HG03571 (cell line): ENCODE data around the gene NRXN2.

Source experiments
- ATAC-seq: cut with Tn5 transposase; IDR thresholded peaks from one replicate; pipeline ENCODE4 v1.9.1; 2021; ENCODE audit not compliant: unreplicated experiment

NRXN2 gene

DNA sequence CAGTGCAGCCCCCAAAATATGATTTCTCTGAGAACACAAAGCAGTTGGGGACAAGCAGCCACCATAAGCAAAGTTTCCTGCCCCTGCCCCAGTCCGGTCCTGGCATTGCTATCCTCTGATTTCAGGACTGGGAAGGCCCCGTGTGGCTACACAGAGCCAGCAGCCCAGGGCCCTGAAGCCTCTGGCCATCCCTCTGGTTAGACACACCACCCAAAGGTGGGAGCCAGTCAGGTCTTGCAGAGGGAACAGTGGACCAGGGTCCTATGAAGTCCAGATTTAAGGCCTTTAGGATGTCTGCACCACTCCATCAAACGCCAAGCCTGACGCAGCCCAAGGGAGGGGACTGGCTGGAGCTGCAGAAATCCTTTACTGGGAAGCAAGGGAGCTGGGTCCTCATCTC, 68.6 kb downstream of the NRXN2 start:
- ATAC-seq: no peak

DNA sequence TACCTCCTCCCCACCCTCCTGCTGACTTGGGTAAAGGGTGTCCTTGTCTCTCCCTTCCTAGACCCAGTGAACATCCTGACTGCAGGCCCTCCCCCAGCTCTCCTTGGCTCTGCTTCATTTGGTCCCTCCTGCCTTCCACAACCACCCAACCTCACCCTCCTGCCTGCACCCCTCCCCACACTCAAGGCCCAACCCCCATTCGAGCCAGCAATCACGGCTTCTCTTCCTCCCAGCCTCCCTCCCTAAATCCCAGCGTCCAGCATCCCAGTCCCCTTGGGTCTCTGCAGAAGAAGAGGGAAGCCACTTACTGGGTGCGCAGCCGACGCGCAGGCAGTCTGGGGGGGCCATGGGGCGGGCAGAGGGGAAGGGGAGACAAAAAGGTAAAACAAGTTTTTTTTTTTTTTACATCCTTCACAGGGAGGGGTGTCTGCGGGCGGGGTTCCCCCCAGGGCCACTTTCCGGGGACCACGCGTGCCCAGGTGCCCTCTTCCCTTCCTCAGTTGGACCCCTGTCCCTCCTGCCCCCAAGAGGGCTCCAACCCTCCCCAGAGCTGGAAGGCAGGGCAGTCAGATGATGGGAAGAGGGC, 69.5 kb downstream of the NRXN2 start:
- no peak for ATAC-seq

DNA sequence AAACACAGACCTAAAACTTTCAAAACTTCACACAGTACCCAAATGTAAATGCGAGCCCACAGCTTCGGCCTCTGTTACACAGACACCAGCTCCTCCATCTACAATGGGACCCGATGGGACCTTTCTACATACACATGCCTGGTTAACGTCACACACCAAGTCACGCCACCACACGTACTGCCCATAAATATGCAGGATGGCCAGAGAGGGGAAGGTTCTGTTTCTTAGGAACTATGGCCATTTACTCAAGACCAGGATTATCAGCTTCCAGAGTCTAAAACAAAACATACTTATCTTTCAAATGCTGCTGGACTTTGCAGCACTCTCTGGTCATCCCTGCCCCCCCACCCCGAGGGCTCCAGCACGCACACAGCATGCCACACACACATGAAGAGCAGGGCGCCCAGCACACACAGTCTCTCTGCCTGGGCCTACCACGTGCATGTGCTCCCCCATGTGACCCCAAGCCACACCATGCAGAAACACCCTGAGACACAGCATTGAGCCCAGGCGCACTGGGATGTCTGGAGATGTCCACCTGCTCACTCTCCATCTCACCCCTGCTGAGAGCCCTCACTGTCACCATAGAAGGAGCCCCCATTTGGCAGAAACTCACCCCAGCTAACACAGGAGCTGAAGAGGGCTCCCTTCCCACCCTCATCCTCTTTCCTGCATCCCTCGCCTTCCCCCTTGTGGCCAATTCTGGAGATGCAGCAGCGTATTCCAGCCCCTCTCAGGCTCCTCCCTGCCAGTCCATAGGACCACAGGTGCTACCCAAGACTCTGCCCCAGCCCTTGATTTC, 70.2 kb downstream of the NRXN2 start:
- no peak for ATAC-seq

DNA sequence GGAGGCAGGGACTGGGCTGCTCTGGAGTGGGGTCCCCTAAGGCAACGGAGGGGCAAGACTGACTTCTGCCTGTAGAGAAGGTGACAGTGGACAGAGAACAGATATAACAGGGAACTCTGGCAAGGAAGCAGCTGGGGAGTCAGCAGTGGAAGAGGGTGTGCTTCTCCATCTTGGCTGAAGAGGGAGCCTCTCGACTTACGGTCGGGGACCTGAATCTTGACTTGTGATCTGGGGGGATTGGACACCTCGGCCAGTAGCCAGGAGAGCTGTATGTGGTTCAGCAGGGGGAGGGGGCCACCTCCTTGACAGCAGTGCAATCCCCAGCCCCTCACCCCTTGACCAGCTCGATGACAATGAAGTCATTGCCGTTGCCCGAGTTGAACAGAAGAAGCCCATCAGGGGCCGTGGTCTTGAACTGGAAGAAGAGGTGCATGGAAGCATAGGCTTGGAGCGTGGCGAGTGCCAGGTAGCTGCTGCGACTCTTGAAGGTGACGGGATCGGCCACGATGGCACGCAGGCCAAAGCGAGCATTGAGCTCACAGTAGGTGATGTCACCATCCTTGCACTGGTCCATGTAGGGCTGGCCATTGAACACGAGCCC, 72.0 kb downstream of the NRXN2 start:
- no peak for ATAC-seq

DNA sequence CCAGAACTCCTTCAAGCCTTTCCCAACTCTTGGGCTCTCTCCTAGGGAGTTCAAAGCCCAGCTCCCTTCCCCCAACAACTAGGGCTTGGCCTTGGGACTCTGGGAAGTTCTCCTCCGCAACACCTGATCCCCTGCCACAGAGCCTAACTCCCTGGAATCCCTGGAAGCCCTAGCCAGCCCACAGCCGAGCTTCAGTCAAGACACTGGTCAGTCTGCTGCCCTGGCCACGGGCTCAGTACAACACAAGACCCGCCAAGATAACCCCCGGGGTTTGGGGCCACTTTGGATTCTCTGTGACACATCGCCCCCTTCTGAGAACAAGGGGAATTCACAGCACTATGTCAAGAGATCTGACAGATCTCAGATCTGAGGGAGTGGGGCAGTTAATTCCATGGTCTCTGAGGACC, 73.7 kb downstream of the NRXN2 start:
- no peak for ATAC-seq

DNA sequence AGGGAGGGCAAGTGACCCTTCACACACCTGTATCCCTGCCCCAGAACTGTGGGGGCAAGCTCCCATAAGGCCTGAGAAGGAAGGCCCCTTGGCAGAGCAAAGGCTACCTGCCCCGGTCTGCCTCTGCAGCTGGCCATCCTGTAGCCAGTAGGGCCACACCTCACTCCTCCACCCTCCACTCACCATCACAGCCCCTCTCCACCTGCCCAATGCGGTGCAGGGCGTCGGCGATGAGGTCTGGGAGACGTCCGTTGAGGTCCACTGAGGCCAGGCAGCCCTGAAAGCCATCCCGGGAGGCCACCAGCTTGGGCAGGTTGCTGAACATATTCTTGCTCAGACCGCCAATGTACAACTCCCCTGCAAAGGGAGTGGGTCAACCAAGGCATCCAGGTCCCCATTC, 74.4 kb downstream of the NRXN2 start:
- no peak for ATAC-seq

DNA sequence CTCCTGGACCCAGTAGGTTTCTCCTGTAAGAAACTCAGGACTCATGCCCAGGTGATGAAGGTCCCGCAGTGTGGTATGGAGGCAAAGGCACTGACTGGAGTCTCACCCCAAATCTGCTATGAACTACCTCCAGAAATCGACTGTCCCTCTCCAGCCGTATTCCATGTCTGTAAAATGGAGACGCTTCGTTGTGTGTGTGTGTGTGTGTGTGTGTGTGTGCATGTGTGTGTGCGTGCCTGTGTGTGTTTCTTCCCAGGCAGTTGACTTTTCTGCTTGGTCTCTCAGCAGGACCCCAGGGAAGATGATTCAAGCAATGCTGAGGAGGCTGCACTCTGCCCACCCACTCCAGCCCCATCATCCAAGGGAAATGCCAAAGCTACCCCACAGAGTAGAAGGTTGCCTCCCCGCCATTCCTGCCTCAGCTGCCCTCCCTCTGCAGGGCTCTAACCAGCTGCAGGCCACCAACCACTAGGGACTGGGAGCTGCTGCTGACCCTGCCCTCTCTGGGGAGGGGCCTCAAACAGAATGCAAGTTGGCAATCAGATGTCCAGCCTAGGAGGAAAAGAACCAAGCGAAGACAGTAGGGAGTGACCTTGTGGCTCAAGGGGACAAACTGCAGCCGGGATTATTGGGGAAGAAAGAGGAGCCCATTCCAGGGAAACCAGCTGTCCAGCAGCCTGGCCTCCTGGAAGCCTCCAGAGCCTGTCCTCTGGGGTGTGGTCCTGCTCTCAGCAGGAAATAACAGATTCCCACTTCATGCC, 75.8 kb downstream of the NRXN2 start:
- no peak for ATAC-seq

DNA sequence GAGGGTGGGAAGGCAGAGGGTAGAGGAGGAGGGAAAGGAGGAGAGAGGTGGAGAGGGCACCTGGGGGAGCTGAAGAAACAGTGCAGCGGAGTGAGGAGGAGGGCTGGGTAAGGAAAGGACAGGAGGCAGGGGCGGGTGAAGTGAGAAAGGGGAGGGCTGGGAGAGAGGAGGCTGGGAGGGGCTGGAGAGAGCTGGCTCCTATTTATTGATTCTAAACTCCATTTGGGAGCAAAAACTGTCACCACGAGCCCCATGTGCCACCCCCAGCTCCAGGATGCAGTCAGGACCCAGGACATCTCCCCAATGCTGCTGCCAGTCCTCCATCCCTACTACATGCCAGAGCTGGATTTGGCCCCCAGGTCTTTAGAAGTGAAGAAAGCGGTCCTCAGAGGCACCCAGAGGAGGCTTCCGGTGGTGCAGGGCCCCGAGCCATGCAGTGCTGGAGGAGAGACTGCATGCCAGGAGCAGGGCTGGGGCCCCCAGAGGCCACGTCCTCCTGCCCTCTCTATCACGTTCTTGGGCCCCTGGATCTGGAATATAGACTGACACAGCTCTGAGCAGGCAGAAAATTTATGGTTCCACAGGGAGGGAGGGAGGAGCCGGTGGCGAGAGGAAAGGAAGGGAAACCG, 78.2 kb downstream of the NRXN2 start:
- no peak for ATAC-seq

DNA sequence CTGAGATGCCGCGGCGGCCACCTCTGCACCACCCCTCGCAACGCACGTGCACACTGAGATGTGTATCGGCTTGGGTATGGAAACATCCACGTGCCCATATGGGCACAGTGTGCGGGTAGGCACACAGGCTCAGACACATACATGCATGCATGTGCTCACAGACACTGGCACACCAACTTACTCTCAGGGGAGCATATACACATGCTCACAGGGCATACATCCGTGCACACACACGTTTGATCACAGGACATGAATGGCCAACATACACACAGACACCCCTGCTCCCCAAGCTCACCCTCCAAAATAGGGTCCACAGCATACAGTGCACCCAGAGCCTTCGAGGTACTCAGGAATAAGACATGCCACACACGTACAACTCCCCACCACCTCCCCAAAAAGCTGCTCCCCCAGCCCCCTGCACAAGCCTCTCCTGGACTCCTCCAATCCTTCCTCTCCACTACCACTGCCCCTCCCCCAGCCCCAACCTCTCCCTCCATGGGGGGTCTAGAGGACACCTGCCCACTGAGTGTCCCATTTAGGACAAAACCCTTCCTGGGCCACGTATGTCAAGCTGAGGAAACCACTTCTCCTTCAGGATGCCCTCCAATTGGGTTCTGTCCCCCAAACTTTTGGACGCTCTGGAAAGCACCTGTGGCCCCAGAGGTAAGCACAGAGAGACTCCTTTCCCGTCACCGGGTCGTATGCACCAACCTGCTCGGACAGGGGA, 78.9 kb downstream of the NRXN2 start:
- ATAC-seq: no peak

DNA sequence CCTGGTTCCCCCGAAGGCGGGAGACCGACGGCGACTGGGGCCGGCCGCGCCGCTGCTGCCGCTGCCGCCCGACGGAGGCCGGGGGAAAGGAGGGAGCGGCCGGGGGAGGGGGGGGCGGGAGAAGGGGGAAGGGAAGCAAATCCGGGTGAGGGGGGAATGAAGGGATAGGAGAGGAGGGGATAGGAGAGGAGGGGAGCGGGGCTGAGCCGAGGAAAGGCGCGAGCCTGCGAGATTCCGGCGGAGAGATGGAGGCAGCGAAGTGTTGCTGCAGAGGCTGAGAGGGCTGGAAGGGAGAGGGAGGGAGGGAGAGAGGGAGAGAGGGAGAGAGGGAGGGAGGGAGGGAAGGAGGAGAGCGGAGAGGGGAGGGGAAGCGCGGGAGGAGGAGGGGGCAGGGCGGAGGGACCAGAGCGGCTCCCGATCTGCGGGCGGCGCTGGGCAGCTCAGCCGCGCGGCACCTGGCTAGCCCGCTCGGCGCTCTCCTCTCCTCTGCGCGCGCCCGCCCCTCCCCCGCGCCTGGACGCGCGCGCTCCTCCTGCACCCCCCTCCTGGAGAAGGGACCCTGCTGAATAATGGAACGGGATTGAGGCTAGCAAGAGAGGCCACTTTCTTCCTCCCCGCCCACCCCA, 79.6 kb downstream of the NRXN2 start:
- no peak for ATAC-seq

DNA sequence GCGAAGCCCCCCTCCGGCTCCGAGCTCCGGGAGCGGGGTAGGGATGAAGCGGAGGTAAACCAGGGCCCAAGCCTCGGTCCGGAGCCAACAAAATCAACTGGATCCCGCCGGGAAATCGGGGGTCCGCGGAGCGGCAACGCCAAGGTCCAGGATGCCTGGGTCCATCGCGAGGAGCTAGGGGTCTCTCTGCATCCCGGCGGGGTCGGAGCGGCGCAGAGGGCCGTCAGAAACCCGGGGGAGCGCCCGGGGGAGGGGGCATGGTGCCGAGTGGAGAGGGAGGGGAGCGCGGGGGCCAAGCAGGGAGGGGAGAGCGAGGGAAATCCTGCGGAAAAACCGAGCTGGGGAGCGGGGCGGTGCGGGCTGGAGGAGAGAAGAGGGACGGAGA, 80.1 kb downstream of the NRXN2 start:
- no peak for ATAC-seq

DNA sequence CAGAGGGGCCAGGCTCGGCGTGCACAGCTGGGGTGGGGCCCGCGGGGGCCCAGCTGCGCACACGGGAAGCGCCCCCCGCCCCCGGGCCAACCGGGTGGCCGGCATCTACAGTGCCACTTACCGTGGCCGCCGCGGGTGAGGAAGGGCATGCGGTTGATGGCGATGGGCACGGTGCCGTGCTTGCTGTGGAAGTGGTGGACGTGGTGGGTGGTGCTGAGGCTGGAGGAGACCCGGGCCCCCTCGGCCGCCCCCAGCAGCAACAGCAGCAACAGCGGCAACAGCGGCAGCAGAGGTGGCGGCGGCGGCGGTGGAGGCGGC, 80.6 kb downstream of the NRXN2 start:
- ATAC-seq: no peak

DNA sequence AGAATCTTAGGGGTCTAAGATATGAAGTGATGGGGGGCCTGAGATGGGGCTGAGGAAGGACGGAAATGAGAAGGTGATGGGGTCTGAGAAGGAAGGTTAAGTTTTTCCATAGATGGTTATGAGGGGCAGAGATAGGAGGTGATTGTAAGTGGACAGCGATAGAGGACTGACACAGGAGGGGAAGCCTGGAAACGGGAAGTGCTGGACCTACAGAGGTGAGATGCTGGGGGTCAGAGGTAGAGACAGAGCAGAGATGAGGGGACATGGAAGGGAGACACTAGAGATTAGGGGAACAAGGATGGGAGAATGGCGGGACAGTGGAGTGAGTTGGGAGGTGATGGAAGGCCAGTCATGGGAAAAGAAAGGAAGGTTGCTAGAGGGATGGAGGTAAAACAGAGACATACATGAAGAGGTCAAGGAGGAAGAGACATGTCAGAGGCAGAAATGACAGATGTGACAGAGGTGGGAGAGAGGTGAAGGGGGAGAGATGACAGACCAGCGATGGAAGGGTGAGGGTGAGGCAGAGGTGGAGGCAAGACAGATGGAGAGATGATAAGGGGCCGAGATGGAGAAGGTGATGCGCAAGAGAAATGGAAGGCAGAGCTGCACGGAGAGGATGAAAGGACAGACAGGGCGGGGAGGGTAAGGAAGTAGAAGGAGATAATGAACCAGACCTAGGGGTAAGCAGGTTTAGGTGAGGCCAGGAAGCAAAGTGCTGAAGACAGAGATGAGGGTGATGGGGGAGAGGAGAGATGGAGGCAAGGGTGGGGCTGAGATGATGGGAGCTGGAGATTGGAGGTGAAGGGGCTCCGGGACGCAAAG, 81.2 kb downstream of the NRXN2 start:
- no peak for ATAC-seq

DNA sequence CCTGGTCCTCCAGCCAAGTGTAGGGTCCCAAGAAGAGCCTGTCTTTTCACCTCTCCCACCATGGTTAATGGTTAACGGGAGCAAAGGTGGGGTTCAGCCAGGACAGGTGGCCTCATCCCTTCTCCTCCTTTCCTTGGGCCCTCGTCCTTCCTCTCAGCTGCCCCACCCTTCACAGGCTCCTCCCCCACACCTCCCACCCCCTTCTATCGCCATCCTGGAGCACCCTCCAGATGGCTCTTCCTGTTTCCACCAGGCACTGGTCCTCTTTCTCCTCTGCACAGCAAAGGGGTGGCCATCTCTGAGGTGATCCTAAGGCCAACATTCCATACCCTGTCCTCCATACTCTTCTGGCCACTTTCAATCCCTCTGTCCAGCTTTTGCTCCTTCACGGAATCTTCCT, 83.1 kb downstream of the NRXN2 start:
- no peak for ATAC-seq

DNA sequence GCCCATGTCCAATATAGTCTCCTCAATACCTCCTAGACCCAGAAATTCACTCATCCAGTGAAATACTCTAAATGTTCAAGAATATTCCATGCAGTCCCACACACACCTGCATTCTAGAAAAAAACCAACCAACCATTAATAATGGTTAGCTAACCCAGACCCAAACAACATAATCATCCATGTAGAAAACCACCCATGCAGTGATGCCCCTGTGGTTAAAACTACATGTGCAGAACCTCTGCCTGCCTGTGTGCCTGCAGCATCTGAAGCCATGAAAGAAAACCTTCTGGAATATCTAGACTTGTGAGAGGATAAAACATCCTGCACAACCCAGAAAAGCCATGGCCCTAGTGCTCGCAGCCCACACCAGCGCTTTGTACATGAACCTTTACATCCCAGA, 84.2 kb downstream of the NRXN2 start:
- ATAC-seq: no peak

DNA sequence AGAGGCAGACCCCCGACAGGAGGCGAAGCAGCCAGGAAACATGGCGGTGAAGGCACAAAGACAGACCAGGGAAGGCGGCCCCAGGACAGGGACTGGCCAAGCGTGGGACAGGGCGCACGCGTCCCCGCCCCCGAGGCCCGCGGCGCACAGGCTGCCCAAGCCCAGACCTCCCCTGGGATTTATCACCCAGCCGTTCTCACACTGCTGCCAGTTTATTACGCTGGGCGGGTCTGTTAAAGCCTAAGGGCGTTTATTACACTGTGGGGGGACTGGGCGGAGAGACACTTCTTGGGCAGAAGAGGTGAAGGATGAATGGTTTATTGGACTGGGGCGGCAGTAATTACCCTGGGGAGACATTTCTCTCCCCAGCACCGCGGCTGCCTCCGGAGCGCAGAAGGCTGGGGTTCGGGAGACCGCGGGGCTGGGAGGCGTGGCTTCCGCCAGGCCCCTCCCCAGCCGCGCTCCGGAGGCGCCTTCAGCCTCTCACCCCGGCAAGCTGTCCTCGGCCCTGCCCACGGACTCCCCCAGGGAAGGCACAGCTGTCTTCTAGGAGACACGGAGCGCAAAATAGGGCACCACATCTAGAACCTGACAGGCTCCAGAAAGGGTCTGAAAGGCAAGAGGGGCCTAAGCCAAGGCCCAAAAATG, 84.9 kb downstream of the NRXN2 start:
- no peak for ATAC-seq

DNA sequence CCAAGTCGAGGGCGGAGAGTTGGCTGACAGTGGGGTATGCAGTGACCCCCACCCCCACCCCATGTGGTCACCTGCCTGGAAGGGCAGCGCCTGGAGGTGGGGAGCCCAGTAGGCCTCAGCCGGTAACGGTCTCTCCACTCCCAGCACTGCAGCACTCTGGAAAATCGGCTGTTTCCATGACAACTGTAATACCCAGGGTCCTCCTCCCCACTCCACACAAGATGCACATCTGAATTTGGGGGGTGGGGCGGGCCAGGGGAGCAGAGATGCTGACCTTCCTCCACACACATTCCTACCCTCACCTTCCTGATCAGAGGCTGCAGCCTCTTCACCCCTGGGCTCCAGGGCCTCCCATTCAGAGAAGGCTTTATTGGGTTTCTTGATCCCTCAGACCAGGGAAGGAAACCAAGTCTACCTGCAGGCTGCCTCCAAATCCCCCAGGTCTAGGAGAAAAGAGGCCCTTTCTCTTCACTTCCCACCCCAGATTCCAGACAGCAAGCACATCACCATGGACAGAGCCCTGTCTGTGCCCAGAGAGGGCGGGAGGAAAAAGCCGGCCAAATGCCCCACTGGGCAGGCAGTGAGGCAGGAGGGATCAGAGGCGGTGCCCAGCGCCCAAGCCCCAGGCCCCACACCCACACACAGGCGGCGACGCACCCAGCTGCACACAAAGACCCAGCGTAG, 85.5 kb downstream of the NRXN2 start:
- ATAC-seq: no peak

DNA sequence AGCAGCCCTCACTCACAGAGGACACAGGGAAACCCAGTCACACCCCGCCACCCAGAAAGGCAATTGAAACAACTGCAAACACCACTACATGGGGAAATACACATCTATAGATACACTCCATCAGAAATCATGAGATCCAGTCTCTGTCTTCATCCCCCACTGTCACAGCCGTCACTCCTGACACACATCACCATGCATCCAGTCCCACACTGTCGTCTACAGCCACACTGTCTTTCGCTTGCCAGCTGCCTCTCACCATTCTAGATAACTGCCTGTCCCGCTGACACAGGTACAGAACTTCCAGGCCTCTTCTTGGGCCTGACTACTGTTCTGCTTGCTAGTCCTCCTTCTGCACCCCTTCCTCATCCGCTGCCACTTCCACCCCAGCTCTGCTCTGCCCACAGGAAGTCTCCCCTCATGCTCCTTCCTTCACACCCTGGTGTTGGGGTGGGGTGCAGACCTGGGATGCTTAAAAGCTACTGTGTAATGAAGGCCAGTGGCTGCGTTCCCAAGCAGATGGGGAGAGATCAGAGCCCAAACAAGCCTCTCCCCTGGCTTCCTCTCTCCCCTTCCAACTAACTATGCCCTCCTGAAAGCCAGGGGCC, 89.3 kb downstream of the NRXN2 start:
- ATAC-seq: no peak
